Inflammatory macrophage treated with lipopolysaccharide for 4 hours (primary cell): ENCODE results near the gene CXCR4.

Experiments used
- DNase-seq: peaks from one replicate; pipeline ENCODE4 v3.0.0-alpha.2; 2020

CXCR4 gene

DNA sequence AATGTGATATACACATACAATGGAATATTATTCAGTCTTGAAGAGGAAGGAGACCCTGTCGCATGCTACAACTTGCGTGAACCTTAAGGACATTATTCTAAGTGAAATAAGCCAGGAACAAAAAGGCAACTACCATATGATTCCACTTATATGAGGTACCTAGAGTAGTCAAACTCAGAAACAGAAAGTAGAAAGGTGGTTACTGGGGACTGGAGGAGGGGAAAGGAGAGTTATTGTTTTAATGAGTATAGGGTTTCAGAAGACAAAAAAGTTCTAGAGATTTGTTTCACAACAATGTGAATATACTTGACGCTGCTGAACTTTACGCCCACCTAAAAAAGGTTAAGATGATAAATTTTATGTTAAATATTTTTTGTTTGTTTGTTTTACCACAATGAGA, 47.0 kb downstream of the CXCR4 start:
- DNase-seq, result no peak

- DNase-seq, result no peak
Measured at GRCh38 chr2:136069773-136070172, 48.2 kb downstream of the CXCR4 start.

GRCh38 chr2:136068581-136069227, 49.2 kb downstream of the CXCR4 start:
- no peak for DNase-seq

DNA sequence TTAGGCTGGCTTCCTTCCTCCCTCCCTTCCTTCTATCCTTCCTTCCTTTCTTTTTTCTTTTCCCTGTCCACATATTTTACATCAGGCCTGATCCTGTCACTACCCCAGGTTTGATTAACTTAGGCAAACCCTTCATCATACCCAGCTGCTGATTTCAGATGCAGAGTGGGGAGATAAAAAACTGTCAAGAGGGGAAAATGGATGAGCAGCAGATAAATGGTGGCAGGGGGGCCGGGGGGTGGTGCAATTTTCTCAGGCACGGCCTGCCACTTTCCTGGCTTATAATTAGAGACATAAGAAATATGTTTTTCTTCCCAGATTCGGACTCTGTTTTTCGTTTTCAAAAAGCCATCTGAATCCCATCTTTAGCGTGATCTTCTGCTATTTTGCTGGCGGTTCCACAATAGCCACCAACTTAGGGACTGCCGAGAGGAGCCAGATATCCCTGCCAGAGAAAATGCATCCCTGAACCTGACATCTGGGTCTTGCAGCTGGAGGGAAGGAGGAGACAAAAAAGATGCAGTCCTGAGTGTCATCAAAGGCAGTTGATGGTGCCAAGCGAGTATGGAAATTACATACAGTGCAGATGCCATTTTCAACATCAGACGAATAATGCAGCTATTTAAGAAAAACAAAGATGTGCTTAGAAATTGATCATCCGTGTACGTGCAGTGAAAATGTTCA, 49.9 kb downstream of the CXCR4 start:
- DNase-seq, result no peak

DNA sequence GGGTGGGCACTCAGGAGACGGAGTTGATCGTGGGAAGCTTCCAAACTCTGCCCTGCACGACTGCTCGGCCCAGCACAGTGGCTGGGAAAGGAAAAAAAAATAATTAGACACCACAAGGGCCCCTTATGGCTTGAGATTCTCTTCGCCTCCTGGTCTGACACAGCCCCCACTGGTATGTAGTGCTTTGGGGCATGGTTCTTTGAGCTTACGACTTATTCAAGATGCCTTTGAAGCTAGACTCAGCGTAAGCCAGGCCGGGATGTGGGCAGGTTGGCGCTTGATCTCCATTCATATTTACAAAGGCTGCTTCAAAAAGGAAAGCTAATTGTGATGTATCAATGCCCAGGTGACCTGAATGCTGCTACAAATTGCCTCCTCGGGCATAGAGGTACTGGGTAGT, 50.5 kb downstream of the CXCR4 start:
- DNase-seq, result no peak

DNA sequence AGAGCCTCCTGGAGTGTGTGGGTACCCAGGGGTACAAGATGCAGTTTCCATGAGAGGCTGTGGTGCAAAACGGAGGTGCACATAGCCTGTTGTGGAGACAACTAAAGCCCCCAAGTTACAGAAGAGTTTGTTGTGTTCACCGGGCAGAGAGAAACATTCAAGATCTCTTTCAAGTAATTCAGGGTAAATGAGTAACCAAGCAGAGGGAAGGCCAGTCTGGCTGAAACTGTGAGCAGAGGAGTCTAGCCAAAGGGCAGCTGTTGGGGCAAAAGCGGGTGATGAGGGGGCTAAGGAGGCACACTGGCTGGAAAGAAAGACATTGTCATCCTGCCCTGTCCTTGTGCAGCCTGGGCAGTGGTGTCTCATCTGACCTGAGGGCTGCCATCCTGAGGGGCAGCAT, 52.0 kb downstream of the CXCR4 start:
- DNase-seq, result no peak

GRCh38 chr2:136065384-136065783, 52.6 kb downstream of the CXCR4 start:
- DNase-seq, result no peak
